GM12878 (cell line): Measurements from ENCODE around the gene SVBP. TPM values are rescaled to one million over a fixed set of nuclear protein-coding genes. Genes with fewer than 3 reads are reported as not detected.

Experiments used
- ATAC-seq: fragments of 200-7000 bp; cut with Tn5 transposase; 3 replicates; pipeline ENCODE4 v1.9.1; 2020; ENCODE audit warnings: mild to moderate bottlenecking, moderate library complexity
- BruUV-seq: library from RNA; stranded (reverse); fragments of 400-500 nt; replicated peaks from 2 replicates; lab custom pipeline; 2021; lab: Mats Ljungman, UMichigan
- CTCF ChIA-PET: fragments of 300-600 bp; sonication (Branson Sonifier 250); formaldehyde crosslinking; extraction: SDS; loops from one replicate; lab custom pipeline; 2021; ENCODE audit warnings: inconsistent platforms; lab: Yijun Ruan, JAX
- POLR2A ChIA-PET: fragments of 350-600 bp; formaldehyde crosslinking; extraction: SDS; loops from one replicate; lab custom pipeline; 2021; ENCODE audit warnings: inconsistent platforms; lab: Charles Lee
- RAD21 ChIA-PET: fragments of 300-600 bp; sonication (Branson Sonifier 250); formaldehyde crosslinking; loops from one replicate; lab custom pipeline; 2023; ENCODE audit warnings: antibody characterized with exemption; ENCODE audit not compliant: unreplicated experiment; lab: Charles Lee
- SMC1A ChIA-PET: fragments of 300-600 bp; sonication (Branson Sonifier 250); formaldehyde crosslinking; loops from one replicate; lab custom pipeline; 2023; ENCODE audit not compliant: unreplicated experiment, uncharacterized antibody; lab: Charles Lee
- DNase-seq: peaks from one replicate; pipeline ENCODE4 v3.0.0-alpha.2; 2011; ENCODE audit warnings: low read depth, low spot score
- FAIRE-seq: peaks from 3 replicates; lab custom pipeline; 2011; peaks lifted over from hg19 to GRCh38; lab: Jason Lieb, UNC
- H2AFZ ChIP-seq: 2 replicates; pipeline ENCODE4 v1.6.0; 2011; ENCODE audit warnings: low read depth, low read length, control low read depth; ENCODE audit not compliant: control insufficient read depth
- H3K27ac ChIP-seq: 2 replicates; pipeline ENCODE4 v1.5.1; 2011; ENCODE audit warnings: control low read depth; ENCODE audit not compliant: control insufficient read depth, insufficient read depth
- H3K27me3 ChIP-seq, 2 experiments: replicated peaks in 1 of 2; 2 replicates each; pipeline versions ENCODE4 v1.6.0 to v1.6.1; 2011; ENCODE audit warnings: low read length in 1 of 2; ENCODE audit not compliant: control insufficient read depth in 2 of 2, insufficient read depth in 2 of 2
- H3K36me3 ChIP-seq, 2 experiments: 2 replicates each; pipeline ENCODE4 v1.5.1; 2011; ENCODE audit warnings: low read length in 1 of 2; ENCODE audit not compliant: control insufficient read depth in 2 of 2, insufficient read depth in 2 of 2
- H3K4me1 ChIP-seq: 2 replicates; pipeline ENCODE4 v1.6.1; 2011; ENCODE audit warnings: mild to moderate bottlenecking, low read length, moderate library complexity, mixed read lengths; ENCODE audit not compliant: control insufficient read depth, insufficient read depth
- H3K4me2 ChIP-seq: 2 replicates; pipeline ENCODE4 v1.6.0; 2011; ENCODE audit warnings: control low read depth; ENCODE audit not compliant: control insufficient read depth, insufficient read depth
- H3K4me3 ChIP-seq: fragments of 200-600 bp; sonication (generic); 2 replicates; pipeline ENCODE4 v1.5.1; 2016
- H3K79me2 ChIP-seq: 2 replicates; pipeline ENCODE4 v1.6.0; 2011; ENCODE audit warnings: low read length; ENCODE audit not compliant: control insufficient read depth, insufficient read depth
- H3K9ac ChIP-seq: 2 replicates; pipeline ENCODE4 v1.8.0; 2011; ENCODE audit warnings: low read length, control low read depth, mixed read lengths; ENCODE audit not compliant: control insufficient read depth, insufficient read depth
- H3K9me3 ChIP-seq: replicated peaks from 3 replicates; pipeline ENCODE4 v1.5.1; 2011; ENCODE audit warnings: mild to moderate bottlenecking, low read length; ENCODE audit not compliant: control insufficient read depth, insufficient read depth
- H4K20me1 ChIP-seq: 2 replicates; pipeline ENCODE4 v1.6.0; 2011; ENCODE audit not compliant: control insufficient read depth, insufficient read depth
- CHD2 ChIP-seq: IDR thresholded peaks from 2 replicates; pipeline ENCODE4 v1.6.1; 2011; ENCODE audit warnings: low read depth, low read length, improper control_type of control experiment, borderline replicate concordance
- ETV6 ChIP-seq, 2 experiments: fragments of 450-650 bp in 1 of 2; IDR thresholded peaks in 1 of 2; conservative IDR thresholded peaks in 1 of 2; 2 replicates each; pipeline ENCODE4 v1.6.1; 2014; ENCODE audit warnings: antibody characterized with exemption in 1 of 2, borderline replicate concordance in 1 of 2, low read depth in 1 of 2, mild to moderate bottlenecking in 1 of 2, moderate library complexity in 1 of 2
- FOXM1 ChIP-seq: IDR thresholded peaks from 2 replicates; pipeline ENCODE4 v1.6.1; 2012; ENCODE audit warnings: low read depth, mild to moderate bottlenecking, inconsistent platforms, low read length, moderate library complexity
- JUND ChIP-seq: IDR thresholded peaks from 2 replicates; pipeline ENCODE4 v1.6.1; 2012; ENCODE audit warnings: low read depth, mild to moderate bottlenecking, low read length, improper control_type of control experiment, moderate library complexity
- MEF2B ChIP-seq: fragments of 450-650 bp; IDR thresholded peaks from 2 replicates; pipeline ENCODE4 v1.6.1; 2018; ENCODE audit warnings: mild to moderate bottlenecking, moderate library complexity; ENCODE audit not compliant: partially characterized antibody, poor library complexity, severe bottlenecking
- MTA2 ChIP-seq: fragments of 450-650 bp; IDR thresholded peaks from 2 replicates; pipeline ENCODE4 v1.6.1; 2016; ENCODE audit warnings: low read depth, mild to moderate bottlenecking, moderate library complexity
- RAD21 ChIP-seq: IDR thresholded peaks from 2 replicates; pipeline ENCODE4 v1.6.1; 2011; ENCODE audit warnings: mild to moderate bottlenecking, low read depth, low read length, moderate library complexity; ENCODE audit not compliant: insufficient read depth
- SP1 ChIP-seq: IDR thresholded peaks from one replicate; pipeline ENCODE4 v1.6.1; 2011; ENCODE audit warnings: low read depth, low read length
- SRF ChIP-seq, 2 experiments: IDR thresholded peaks; 2 replicates each; pipeline ENCODE4 v1.6.1; 2011; ENCODE audit warnings: low read depth in 2 of 2, low read length in 2 of 2, mild to moderate bottlenecking in 1 of 2, moderate library complexity in 1 of 2
- SUZ12 ChIP-seq: fragments of 200-600 bp; sonication (generic); IDR thresholded peaks from one replicate; pipeline ENCODE4 v1.6.1; 2018; ENCODE audit warnings: antibody characterized with exemption, mild to moderate bottlenecking; ENCODE audit not compliant: unreplicated experiment
- WGBS: methylation state at CpG from one replicate; pipeline ENCODE4 v1.1.6; 2016; ENCODE audit warnings: low lambda C conversion rate; ENCODE audit not compliant: insufficient replicate concordance, insufficient coverage; ENCODE audit errors: missing lambda C conversion rate; 5-methylcytosine and 5-hydroxymethylcytosine counted together
- in situ Hi-C: fragments of 300-500 bp; cut with MboI; formaldehyde crosslinking; loops from 9 replicates; pipeline ENCODE4 v1.14.3; 2018; ENCODE audit warnings: mixed read lengths
- intact Hi-C: fragments of 100-400 bp; cut with micrococcal nuclease; formaldehyde crosslinking; loops from one replicate; pipeline ENCODE4 v1.14.2; 2022; ENCODE audit not compliant: unreplicated experiment
- polyA plus RNA-seq, 11 experiments: library from polyadenylated mRNA; depleted of rRNA in 4 of 11; unstranded in 6 of 11; stranded (reverse) in 5 of 11; fragments of >200 nt; fragmentation: Nextera tagmentation in 4 of 11; fragmentation: Illumina TruSeq in 1 of 11; extraction: Ambion mirVana in 4 of 11; extraction: Trizol in 1 of 11; gene quantifications; 1 replicate in 1 of 11; 2 replicates in 10 of 11; pipeline versions ENCODE4 v1.2.1 to v1.2.3, GENCODE V29; 2011 to 2016; ENCODE audit warnings: inconsistent platforms in 2 of 11, missing spikeins in 2 of 11, low read depth in 1 of 11
- total RNA-seq, 4 experiments: library from RNA; depleted of rRNA in 3 of 4; stranded (reverse); fragments of >200 nt in 3 of 4; fragmentation: Illumina TruSeq in 1 of 4; extraction: Trizol in 1 of 4; gene quantifications; 2 replicates each; pipeline versions ENCODE4 v1.2.1 to v1.2.3, GENCODE V29; 2013 to 2021
- TF ChIP-seq, protein P1 (sequence below): IDR thresholded peaks from 2 replicates; pipeline ENCODE4 v1.6.1; 2012; ENCODE audit warnings: low read depth, low read length, improper control_type of control experiment
- TF ChIP-seq, protein P2 (sequence below): fragments of 450-650 bp; IDR thresholded peaks from 2 replicates; pipeline ENCODE4 v1.6.1; 2017; ENCODE audit warnings: mild to moderate bottlenecking, low read depth, inconsistent platforms; ENCODE audit not compliant: poor library complexity, severe bottlenecking
- TF ChIP-seq, protein P3 (sequence below): fragments of 450-650 bp; IDR thresholded peaks from 2 replicates; pipeline ENCODE4 v1.6.1; 2017; ENCODE audit warnings: mild to moderate bottlenecking, moderate library complexity

Gene SVBP
- total and polyA plus RNA-seq, 10 of the 15 experiments (the other 5 are each of a cell fraction or from before 2014, with no cell fraction given) = 12.6 to 29.5 (median 19.8) TPM

DNA sequence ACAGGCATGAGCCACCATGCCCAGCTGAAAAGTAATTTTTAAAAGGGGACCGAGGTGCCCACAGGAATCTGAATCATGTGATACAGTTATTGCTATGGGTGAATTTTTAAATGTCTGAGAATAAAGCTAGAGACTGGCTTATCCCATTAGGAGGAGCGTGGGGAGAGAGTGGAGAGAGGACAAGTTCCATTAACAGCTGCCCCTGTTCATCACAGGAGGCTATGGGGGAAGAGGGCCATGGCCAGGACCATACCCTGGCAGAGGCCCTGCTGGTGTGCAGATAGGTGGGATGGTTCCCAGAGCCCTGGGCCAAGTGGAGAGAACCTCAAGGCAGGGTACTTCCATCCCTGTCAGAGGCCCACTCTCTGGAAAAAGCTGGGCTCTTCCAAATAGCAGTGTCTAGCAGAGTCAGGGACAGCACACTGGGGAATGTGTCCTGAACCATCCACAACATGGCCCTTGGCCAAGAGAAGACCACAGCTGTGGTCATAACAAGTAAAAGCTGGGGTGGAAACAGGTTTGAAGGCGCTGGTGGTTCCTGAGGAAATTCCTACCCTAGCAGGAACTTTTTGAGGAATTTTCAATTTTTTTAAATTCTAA lies 15.5 kb upstream of the SVBP start:
- intact Hi-C loops = no loop called here
- in situ Hi-C loops = no loop called here
- H3K79me2 ChIP-seq = no peaks in the 10 kb centered on the region
- H3K4me3 ChIP-seq = no peak overlapping the region
- ChIA-PET RAD21 (interaction anchor here (0.7 kb wide), 1 partner anchor 241 kb away, joined by 3 read pairs; no protein-coding TSS in a partner anchor), POLR2A (interaction anchor here (1.7 kb wide), 1 partner anchor 11 kb away, joined by 5 read pairs; no protein-coding TSS in a partner anchor), SMC1A (interaction anchor here (1.3 to 1.6 kb wide), 3 partner anchors 9 to 12 kb away, joined by 3 to 5 read pairs (median 4); no protein-coding TSS in a partner anchor), CTCF (no interaction called here)
- FAIRE-seq (no peak), DNase-seq (no peak), ATAC-seq (no peak)
- H3K27ac ChIP-seq = no peak overlapping the region
- no peaks in the 10 kb centered on the region for H4K20me1 ChIP-seq
- H3K36me3 ChIP-seq = no peaks in the 10 kb centered on the region
- no peak overlapping the region for H3K4me2 ChIP-seq
- BruUV-seq = no TSS peak
- H3K9ac ChIP-seq = no peak overlapping the region
- H2AFZ ChIP-seq = no peak overlapping the region
- H3K4me1 ChIP-seq = peaks cover 1% of the 10 kb centered on the region
- H3K9me3 ChIP-seq = no peaks in the 10 kb centered on the region
- H3K27me3 ChIP-seq = no peaks in the 10 kb centered on the region
- WGBS = 77% methylated on average over 3 of the region's 3 CpGs
- TF ChIP-seq RAD21 (no peak), SP1 (no peak), SRF (IDR thresholded peaks at IDR 0.05; ENCODE audit: low read depth in 2 of 2, low read length in 2 of 2) (no peak), SUZ12 (no peak), FOXM1 (no peak), ETV6 (conservative IDR thresholded peaks at IDR 0.05 in 1 of 2, IDR thresholded peaks at IDR 0.05 in 1 of 2; ENCODE audit: borderline replicate concordance in 1 of 2, low read depth in 1 of 2) (no peak), MEF2B (no peak), JUND (no peak), CHD2 (no peak), MTA2 (no peak)
- TF ChIP-seq, protein P1, sequence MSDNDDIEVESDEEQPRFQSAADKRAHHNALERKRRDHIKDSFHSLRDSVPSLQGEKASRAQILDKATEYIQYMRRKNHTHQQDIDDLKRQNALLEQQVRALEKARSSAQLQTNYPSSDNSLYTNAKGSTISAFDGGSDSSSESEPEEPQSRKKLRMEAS = no peak
- TF ChIP-seq, protein P2, sequence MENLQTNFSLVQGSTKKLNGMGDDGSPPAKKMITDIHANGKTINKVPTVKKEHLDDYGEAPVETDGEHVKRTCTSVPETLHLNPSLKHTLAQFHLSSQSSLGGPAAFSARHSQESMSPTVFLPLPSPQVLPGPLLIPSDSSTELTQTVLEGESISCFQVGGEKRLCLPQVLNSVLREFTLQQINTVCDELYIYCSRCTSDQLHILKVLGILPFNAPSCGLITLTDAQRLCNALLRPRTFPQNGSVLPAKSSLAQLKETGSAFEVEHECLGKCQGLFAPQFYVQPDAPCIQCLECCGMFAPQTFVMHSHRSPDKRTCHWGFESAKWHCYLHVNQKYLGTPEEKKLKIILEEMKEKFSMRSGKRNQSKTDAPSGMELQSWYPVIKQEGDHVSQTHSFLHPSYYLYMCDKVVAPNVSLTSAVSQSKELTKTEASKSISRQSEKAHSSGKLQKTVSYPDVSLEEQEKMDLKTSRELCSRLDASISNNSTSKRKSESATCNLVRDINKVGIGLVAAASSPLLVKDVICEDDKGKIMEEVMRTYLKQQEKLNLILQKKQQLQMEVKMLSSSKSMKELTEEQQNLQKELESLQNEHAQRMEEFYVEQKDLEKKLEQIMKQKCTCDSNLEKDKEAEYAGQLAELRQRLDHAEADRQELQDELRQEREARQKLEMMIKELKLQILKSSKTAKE = no peak
- TF ChIP-seq, protein P3, sequence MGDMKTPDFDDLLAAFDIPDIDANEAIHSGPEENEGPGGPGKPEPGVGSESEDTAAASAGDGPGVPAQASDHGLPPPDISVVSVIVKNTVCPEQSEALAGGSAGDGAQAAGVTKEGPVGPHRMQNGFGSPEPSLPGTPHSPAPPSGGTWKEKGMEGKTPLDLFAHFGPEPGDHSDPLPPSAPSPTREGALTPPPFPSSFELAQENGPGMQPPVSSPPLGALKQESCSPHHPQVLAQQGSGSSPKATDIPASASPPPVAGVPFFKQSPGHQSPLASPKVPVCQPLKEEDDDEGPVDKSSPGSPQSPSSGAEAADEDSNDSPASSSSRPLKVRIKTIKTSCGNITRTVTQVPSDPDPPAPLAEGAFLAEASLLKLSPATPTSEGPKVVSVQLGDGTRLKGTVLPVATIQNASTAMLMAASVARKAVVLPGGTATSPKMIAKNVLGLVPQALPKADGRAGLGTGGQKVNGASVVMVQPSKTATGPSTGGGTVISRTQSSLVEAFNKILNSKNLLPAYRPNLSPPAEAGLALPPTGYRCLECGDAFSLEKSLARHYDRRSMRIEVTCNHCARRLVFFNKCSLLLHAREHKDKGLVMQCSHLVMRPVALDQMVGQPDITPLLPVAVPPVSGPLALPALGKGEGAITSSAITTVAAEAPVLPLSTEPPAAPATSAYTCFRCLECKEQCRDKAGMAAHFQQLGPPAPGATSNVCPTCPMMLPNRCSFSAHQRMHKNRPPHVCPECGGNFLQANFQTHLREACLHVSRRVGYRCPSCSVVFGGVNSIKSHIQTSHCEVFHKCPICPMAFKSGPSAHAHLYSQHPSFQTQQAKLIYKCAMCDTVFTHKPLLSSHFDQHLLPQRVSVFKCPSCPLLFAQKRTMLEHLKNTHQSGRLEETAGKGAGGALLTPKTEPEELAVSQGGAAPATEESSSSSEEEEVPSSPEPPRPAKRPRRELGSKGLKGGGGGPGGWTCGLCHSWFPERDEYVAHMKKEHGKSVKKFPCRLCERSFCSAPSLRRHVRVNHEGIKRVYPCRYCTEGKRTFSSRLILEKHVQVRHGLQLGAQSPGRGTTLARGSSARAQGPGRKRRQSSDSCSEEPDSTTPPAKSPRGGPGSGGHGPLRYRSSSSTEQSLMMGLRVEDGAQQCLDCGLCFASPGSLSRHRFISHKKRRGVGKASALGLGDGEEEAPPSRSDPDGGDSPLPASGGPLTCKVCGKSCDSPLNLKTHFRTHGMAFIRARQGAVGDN = no peak
